Keratinocyte (primary cell): ENCODE results near the gene CDH15. TPM values are rescaled to one million over a fixed set of nuclear protein-coding genes. Genes with fewer than 3 reads are reported as not detected.

ENCODE experiments used
- DNase-seq: peaks from one replicate; pipeline ENCODE4 v3.0.0-alpha.2; 2011; ENCODE audit warnings: low read depth, missing footprints, low spot score
- FAIRE-seq: peaks from 2 replicates; lab custom pipeline; 2011; peaks lifted over from hg19 to GRCh38; lab: Jason Lieb, UNC
- H2AFZ ChIP-seq: 2 replicates; pipeline ENCODE4 v1.6.0; 2012; ENCODE audit warnings: low read length, control low read depth, inconsistent platforms; ENCODE audit not compliant: control insufficient read depth
- H3K27ac ChIP-seq: 2 replicates; pipeline ENCODE4 v1.5.1; 2011; ENCODE audit warnings: low read length; ENCODE audit not compliant: control insufficient read depth, insufficient read depth
- H3K27me3 ChIP-seq: 3 replicates; pipeline ENCODE4 v1.6.0; 2011; ENCODE audit warnings: low read length; ENCODE audit not compliant: control insufficient read depth, insufficient read depth; ENCODE audit errors: extremely low read depth
- H3K36me3 ChIP-seq, 2 experiments: 2 replicates in 1 of 2; 3 replicates in 1 of 2; pipeline ENCODE4 v1.5.1; 2011; ENCODE audit warnings: low read length in 2 of 2, mild to moderate bottlenecking in 1 of 2; ENCODE audit not compliant: control insufficient read depth in 2 of 2, insufficient read depth in 2 of 2; ENCODE audit errors: extremely low read depth in 1 of 2
- H3K4me1 ChIP-seq: 3 replicates; pipeline ENCODE4 v1.5.1; 2011; ENCODE audit warnings: low read length; ENCODE audit not compliant: control insufficient read depth, insufficient read depth; ENCODE audit errors: extremely low read depth
- H3K4me2 ChIP-seq: 3 replicates; pipeline ENCODE4 v1.6.0; 2011; ENCODE audit warnings: low read depth, low read length; ENCODE audit not compliant: control insufficient read depth, insufficient read depth; ENCODE audit errors: extremely low read depth
- H3K4me3 ChIP-seq, 3 experiments: fragments of 200-600 bp in 1 of 3; sonication (generic) in 1 of 3; 2 replicates in 2 of 3; 3 replicates in 1 of 3; pipeline ENCODE4 v1.5.1; 2011 to 2016; ENCODE audit warnings: low read length in 3 of 3, mild to moderate bottlenecking in 3 of 3, control low read depth in 2 of 3, inconsistent platforms in 1 of 3, low read depth in 1 of 3, mixed read lengths in 1 of 3, mixed run types in 1 of 3, moderate library complexity in 1 of 3; ENCODE audit not compliant: control insufficient read depth in 2 of 3, insufficient read depth in 2 of 3; ENCODE audit errors: extremely low read depth in 1 of 3
- H3K79me2 ChIP-seq: 2 replicates; pipeline ENCODE4 v1.6.0; 2012; ENCODE audit warnings: low read length; ENCODE audit not compliant: control insufficient read depth, insufficient read depth
- H3K9ac ChIP-seq: 3 replicates; pipeline ENCODE4 v1.6.0; 2011; ENCODE audit warnings: low read length; ENCODE audit not compliant: control insufficient read depth, insufficient read depth; ENCODE audit errors: extremely low read depth
- H3K9me1 ChIP-seq: 3 replicates; pipeline ENCODE4 v1.6.0; 2011; ENCODE audit warnings: low read length; ENCODE audit not compliant: control insufficient read depth, insufficient read depth; ENCODE audit errors: extremely low read depth
- H3K9me3 ChIP-seq: 2 replicates; pipeline ENCODE4 v1.5.1; 2012; ENCODE audit warnings: low read depth, low read length; ENCODE audit not compliant: control insufficient read depth
- H4K20me1 ChIP-seq: 3 replicates; pipeline ENCODE4 v1.6.0; 2011; ENCODE audit warnings: low read length; ENCODE audit not compliant: control insufficient read depth, insufficient read depth; ENCODE audit errors: extremely low read depth
- EZH2 ChIP-seq: IDR thresholded peaks from one replicate; pipeline ENCODE4 v1.6.1; 2012; ENCODE audit warnings: inconsistent platforms, mild to moderate bottlenecking, low read length, moderate library complexity
- dilution Hi-C: fragments of 300-500 bp; cut with MboI; formaldehyde crosslinking; loops from one replicate; pipeline ENCODE4 v1.7.0; 2020; ENCODE audit warnings: low sequenced_read_pairs; ENCODE audit not compliant: extremely low pct_ligation_motif_present
- polyA plus RNA-seq, 5 experiments: library from polyadenylated mRNA; depleted of rRNA in 3 of 5; stranded (reverse) in 3 of 5; stranded (forward) in 1 of 5; unstranded in 1 of 5; fragments of >200 nt; gene quantifications; 1 replicate in 1 of 5; 2 replicates in 3 of 5; 3 replicates in 1 of 5; pipeline versions ENCODE4 v1.2.1 to v1.2.3, GENCODE V29; 2011 to 2012; ENCODE audit warnings: missing spikeins in 2 of 5, low read depth in 1 of 5, low replicate concordance in 1 of 5
- TF ChIP-seq, protein P1 (sequence below), 3 experiments: IDR thresholded peaks in 1 of 3; conservative IDR thresholded peaks in 1 of 3; optimal IDR thresholded peaks in 1 of 3; 2 replicates in 2 of 3; 3 replicates in 1 of 3; pipeline versions ENCODE3 to v1.5.1; 2011; ENCODE audit warnings: low read length in 3 of 3, mild to moderate bottlenecking in 3 of 3, moderate library complexity in 2 of 3, control low read depth in 1 of 3, inconsistent platforms in 1 of 3; ENCODE audit not compliant: insufficient read depth in 2 of 3; ENCODE audit errors: extremely low read depth in 1 of 3

CDH15 gene
- polyA plus RNA-seq, 1 donor (not counting 4 experiments of a cell fraction or from before 2014, with no cell fraction given) = not detected

DNA sequence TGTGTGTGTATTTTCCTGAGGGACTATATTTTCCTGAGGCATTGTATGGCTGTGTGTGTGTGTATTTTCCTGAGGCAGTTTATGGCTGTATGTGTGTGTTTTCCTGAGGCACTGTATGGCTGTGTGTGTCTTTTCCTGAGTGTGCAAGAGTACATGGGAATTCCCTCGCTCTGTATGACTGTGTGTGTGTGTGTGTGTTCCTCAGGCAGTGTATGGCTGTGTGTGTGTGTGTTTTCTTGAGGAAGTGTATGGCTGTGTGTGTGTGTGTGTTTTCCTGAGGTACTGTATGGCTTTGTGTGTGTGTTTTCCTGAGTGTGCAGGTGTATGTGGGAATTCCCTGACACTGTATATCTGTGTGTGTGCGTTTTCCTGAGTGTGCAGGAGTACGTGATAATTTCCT lies 50.1 kb downstream of the CDH15 start:
- H3K9ac ChIP-seq = no peak overlapping the region
- no peak for TF ChIP-seq EZH2
- TF ChIP-seq, protein P1, sequence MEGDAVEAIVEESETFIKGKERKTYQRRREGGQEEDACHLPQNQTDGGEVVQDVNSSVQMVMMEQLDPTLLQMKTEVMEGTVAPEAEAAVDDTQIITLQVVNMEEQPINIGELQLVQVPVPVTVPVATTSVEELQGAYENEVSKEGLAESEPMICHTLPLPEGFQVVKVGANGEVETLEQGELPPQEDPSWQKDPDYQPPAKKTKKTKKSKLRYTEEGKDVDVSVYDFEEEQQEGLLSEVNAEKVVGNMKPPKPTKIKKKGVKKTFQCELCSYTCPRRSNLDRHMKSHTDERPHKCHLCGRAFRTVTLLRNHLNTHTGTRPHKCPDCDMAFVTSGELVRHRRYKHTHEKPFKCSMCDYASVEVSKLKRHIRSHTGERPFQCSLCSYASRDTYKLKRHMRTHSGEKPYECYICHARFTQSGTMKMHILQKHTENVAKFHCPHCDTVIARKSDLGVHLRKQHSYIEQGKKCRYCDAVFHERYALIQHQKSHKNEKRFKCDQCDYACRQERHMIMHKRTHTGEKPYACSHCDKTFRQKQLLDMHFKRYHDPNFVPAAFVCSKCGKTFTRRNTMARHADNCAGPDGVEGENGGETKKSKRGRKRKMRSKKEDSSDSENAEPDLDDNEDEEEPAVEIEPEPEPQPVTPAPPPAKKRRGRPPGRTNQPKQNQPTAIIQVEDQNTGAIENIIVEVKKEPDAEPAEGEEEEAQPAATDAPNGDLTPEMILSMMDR (optimal IDR thresholded peaks at IDR 0.05 in 1 of 3, IDR thresholded peaks at IDR 0.05 in 1 of 3, conservative IDR thresholded peaks at IDR 0.05 in 1 of 3; ENCODE audit: extremely low read depth in 1 of 3, insufficient read depth in 2 of 3, low read length in 3 of 3) = no peak

DNA sequence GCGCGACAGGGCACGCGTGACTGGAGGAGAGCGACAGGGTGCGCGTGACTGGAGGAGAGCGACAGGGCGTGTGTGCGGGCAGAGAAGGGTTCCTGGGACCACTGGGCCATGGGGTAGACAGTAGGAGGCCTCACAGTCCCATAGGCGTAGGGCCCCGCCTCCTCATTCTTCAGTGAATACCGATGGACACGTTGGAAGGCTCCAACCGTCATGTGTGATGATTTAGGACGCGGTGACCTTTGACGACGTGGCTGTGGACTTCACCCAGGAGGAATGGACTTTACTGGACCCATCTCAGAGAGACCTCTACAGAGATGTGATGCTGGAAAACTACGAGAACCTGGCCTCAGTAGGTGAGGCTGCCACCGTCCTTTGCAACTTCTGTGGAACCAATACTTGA lies 51.4 kb downstream of the CDH15 start:
- H3K79me2 ChIP-seq = peaks cover 15% of the 10 kb centered on the region
- dilution Hi-C loops = no loop called here
- H3K9me3 ChIP-seq = peaks cover 5% of the 10 kb centered on the region
- H3K9ac ChIP-seq = no peak overlapping the region
- TF ChIP-seq, protein P1 (optimal IDR thresholded peaks at IDR 0.05 in 1 of 3, IDR thresholded peaks at IDR 0.05 in 1 of 3, conservative IDR thresholded peaks at IDR 0.05 in 1 of 3; ENCODE audit: extremely low read depth in 1 of 3, insufficient read depth in 2 of 3, low read length in 3 of 3) = no peak
- no peak for TF ChIP-seq EZH2
- H3K36me3 ChIP-seq = peaks cover 33 to 49% of the 10 kb centered on the region in 2 experiments
- H3K27me3 ChIP-seq = no peaks in the 10 kb centered on the region
- no peak overlapping the region for H2AFZ ChIP-seq
- no peak overlapping the region for H3K27ac ChIP-seq
- H3K4me2 ChIP-seq = no peak overlapping the region
- H3K9me1 ChIP-seq = no peaks in the 10 kb centered on the region
- H3K4me3 ChIP-seq = no peak overlapping the region
- no peaks in the 10 kb centered on the region for H4K20me1 ChIP-seq
- peaks cover 3% of the 10 kb centered on the region for H3K4me1 ChIP-seq
- FAIRE-seq = no peak
- no peak for DNase-seq

More for the DNA sequence above, 50.1 kb downstream of the CDH15 start:
- H3K27ac ChIP-seq = no peak overlapping the region
- DNase-seq = no peak
- H3K4me1 ChIP-seq = peaks cover 8% of the 10 kb centered on the region
- H2AFZ ChIP-seq = no peak overlapping the region
- H3K4me3 ChIP-seq = no peak overlapping the region
- no peaks in the 10 kb centered on the region for H4K20me1 ChIP-seq
- H3K9me1 ChIP-seq = no peaks in the 10 kb centered on the region
- dilution Hi-C loops = no loop called here
- H3K4me2 ChIP-seq = no peak overlapping the region
- no peak for FAIRE-seq
- H3K79me2 ChIP-seq = peaks cover 18% of the 10 kb centered on the region
- no peaks in the 10 kb centered on the region for H3K9me3 ChIP-seq
- no peaks in the 10 kb centered on the region for H3K27me3 ChIP-seq
- peaks cover 20 to 36% of the 10 kb centered on the region in 2 experiments for H3K36me3 ChIP-seq
